Embryonic facial prominence (tissue), 1 donor: Measurements from ENCODE around the gene CPLANE1.
"Not testable (repeated sequence)": the region's sequence is repeated elsewhere in the genome, so short reads cannot be mapped to it uniquely, and the experiment has no call there.

ENCODE experiments used
- DNase-seq: peaks from one replicate; pipeline ENCODE4 v3.0.0-alpha.2; 2016; ENCODE audit errors: extremely low spot score

The CPLANE1 gene

GRCh38 chr5:37121027-37121426 lies 128.1 kb downstream of the CPLANE1 start:
- DNase-seq: no peak

GRCh38 chr5:37120270-37120669 lies 128.9 kb downstream of the CPLANE1 start:
- no peak for DNase-seq

DNA sequence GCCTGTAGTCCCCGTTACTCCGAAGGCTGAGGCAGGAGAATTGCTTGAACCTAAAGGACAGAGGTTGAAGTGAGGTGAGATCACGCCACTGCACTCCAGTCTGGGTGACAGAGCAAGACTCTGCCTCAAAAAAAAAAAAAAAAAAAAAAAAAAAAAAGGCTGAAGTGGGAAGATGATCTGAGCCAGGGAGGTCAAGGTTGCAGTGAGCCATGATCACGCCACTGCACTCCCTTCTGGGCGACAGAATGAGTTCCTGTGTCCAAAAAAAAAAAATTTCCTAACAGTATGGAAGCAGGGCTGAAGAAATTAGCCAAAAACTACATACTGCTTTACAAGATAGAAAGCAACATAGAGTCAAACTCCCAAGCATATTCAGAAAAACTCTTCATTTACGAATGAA lies 132.8 kb downstream of the CPLANE1 start:
- no peak for DNase-seq

GRCh38 chr5:37112383-37112991 lies 136.7 kb downstream of the CPLANE1 start:
- DNase-seq: no peak

- no peak for DNase-seq
These were observed 137.5 kb downstream of the CPLANE1 start for GRCh38 chr5:37111426-37112382.

DNA sequence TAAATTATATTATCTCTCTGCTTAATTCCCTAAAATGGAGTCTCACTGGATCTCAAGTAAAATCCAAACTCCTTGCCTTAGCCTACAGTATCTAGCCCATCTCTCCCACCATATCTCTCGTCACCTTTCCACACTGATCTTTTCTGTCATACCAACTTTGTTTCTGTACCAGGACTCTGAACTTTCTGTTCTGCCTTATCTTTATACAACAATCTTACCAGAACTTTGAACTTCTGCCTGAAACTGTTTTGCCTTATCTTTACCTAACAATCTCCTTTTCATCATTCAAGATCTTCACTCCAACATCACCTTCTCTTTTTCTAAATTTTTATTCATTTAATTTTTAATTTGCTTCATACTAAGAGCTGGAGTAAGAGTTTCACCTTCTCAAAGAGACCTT lies 139.0 kb downstream of the CPLANE1 start:
- DNase-seq: no peak

DNA sequence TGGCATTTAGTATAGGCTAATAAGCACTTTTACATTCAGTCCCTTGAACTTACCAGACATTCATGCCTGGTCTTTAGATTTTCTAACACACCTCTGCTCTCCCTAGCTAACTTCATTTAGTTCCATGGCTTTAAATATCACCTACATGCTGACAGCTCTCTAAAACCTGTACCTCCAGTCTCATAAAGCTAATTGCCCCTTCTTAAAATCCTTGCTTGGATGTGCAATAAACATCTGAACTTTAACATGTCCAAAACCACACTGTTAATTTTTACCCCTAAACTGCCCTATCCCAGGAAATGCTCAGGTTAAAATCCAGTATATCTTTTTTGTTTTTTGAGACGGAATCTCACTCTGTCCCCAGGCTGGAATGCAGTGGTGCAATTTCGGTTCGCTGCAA lies 139.8 kb downstream of the CPLANE1 start:
- DNase-seq: no peak

GRCh38 chr5:37103302-37103701 lies 145.9 kb downstream of the CPLANE1 start:
- DNase-seq: no peak

DNA sequence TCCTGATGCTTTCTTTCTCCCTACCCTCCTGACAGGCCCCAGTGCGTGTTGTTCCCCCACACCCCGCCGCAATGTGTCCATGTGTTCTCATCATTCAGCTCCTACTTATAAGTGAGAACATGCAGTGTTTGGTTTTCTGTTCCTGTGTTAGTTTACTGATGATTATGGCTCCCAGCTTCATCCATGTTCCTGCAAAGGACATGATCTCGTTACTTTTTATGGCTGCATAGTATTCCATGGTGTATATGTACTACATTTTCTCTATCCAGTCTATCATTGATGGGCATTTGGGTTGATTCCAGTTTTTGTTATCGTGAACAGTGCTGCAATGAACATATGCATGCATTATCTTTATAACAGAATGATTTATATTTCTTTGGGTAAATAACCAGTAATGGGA lies 149.9 kb downstream of the CPLANE1 start:
- not testable (repeated sequence) for DNase-seq

DNA sequence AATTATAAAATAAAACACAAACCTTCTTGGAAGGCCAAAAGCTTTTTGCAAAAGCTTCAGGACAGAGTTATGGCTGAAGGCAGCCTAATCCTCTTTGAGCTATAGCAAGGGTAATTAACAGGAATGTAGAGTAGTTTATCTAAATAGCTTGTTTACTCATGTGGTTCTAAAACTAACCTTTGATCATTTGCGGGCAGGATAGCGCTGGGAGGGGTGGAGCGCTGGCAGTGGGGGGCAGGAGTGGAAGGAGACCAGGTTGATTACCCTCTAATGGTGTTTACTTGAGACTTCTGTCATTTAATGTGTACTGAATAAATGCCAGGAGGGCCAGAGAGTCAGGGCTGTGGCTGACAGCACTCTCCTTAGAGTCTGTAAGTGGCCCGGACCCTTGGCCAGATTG lies 155.4 kb downstream of the CPLANE1 start:
- DNase-seq: not testable (repeated sequence)

DNA sequence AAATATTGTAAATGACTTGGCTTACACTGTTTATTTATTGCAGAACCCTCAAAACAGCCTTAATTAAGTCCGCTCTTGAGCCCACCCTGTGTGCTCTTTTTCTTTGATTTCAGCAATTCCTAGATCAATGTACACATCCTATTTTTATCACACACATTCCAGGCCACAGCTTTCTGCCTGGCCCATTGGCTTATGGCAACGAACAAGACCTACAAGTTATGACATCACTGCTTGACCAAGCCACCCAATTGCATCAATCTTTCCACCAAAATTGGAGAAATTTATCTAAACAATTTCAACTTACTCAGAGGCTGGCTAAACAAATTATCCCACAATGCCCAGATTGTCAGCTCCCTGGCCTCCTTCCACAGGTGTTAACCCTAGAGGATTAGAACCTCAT lies 158.4 kb downstream of the CPLANE1 start:
- DNase-seq: no peak

GRCh38 chr5:37090123-37090726 lies 159.0 kb downstream of the CPLANE1 start:
- DNase-seq: no peak

DNA sequence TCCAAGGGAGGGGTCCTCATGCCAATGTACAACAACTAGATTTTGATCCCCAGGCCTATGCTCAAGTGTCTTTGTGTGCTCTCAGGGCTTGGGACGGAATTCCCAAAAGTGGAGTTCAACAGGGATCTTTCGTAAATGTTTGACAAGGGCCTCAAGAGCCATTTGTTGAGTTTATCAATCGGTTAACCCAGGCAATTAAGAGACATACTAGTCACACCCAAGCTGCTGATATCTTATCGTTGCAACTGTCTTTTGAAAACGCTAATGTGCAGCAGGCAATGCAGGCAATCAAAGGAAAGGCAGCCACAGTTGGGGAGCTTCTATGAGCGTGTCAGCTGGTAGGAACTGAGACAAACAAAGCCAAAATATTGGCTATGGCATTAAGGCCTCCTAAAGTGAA lies 161.2 kb downstream of the CPLANE1 start:
- no peak for DNase-seq

DNA sequence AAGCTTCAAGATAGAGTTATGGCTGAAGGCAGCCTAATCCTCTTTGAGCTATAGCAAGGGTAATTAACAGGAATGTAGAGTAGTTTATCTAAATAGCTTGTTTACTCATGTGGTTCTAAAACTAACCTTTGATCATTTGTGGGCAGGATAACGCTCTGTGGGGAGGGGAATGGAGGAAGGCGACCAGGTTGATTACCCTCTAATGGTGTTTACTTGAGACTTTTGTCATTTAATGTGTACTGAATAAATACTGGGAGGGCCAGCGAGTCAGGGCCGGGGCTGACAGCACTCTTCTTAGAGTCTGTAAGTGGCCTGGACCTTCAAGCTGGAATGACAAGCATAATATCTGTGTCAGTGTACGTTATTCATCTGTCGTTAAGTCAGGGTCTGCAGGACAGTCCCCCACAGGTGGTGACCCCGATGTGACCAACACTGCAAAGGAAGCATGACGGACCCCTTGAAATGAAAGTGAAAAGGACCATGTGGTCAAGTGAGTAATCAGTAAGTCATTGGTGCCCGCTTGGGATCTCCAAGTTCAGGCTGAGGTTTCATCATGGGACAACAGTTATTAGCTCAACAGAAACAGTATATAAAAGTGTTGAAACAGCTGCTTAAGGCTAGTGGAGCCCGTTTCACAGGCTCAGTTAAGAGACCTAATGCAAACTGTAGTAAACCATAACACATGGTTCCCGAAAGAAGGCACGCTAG lies 162.6 kb downstream of the CPLANE1 start:
- DNase-seq: no peak

GRCh38 chr5:37086026-37086425 lies 163.2 kb downstream of the CPLANE1 start:
- DNase-seq: not testable (repeated sequence)

GRCh38 chr5:37082977-37083376 lies 166.2 kb downstream of the CPLANE1 start:
- DNase-seq: not testable (repeated sequence)

DNA sequence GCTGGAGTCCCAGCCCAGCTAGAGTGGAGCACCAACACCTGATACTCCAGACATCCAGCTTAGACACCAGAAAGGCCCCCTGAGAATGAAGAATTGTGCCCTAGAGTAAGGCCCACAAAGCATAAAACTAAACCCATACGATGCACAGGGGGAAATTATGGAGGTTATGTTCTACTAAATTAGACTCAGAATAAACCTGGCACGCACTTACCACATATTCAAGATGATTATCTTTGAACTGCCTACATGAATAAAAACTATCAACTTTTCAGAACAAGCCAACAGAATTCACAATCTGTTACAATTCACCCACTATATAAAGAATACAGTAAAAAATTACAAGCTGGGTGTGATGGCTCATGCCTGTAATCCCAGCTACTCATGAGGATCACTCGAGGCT lies 168.5 kb downstream of the CPLANE1 start:
- DNase-seq: no peak

- no peak for DNase-seq
These were observed 172.0 kb downstream of the CPLANE1 start for GRCh38 chr5:37077146-37077545.

DNA sequence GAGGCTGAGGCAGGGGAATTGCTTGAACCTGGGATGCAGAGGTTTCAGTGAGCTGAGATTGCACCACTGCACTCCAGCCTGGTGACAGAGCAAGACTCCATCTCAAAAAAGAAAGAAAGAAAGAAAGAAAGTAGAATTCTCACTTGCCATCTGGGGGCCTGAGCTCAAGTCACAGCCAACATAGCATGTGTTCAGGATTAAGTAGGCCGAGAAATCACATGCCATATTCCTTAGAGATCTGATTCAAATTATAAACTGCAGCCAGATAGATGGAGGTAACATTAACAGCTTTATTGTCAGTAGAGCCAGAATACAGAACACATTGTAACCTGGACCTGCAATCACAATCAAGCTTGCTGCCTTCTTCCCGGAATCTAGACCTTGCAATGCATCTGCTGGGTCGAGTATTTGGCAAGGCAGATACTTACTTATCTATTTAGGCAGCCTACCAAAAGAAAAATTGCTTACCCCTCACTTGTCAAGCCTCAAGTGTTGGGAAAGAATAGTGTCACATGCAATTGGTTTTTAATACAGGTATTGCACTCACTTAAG lies 173.7 kb downstream of the CPLANE1 start:
- no peak for DNase-seq

DNA sequence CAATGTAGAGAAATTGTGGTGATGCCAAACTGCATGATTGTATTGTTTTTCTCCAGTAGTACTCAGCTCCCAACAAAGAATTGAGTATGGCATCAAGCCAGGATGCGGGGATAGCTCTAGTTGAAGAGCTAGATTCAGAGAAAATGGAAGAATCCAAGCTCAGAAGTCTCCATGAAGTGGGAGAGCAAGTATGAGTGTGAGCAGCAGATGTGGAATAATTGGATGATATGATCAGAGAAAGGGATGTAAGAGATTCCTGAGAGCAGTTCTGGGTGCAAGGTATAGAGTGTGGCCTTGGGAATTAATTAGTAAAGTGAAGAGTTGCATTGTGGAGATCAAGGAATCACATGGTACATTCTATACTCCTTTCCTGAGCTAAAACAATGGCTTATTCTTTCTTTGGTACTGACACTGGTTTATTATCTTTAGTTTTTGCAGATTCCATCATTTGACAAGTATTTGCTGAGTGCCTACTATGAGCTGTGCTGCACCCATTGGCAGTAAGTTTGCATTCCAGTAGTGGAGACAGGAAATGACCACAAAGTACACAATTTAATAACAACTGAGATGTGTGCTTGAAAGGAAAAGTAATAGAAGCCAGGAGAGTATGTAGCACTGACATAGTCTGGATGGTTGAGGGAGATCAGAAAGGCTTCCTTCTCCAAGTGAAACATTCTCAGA lies 177.1 kb downstream of the CPLANE1 start:
- no peak for DNase-seq

GRCh38 chr5:37071487-37071886 lies 177.7 kb downstream of the CPLANE1 start:
- peak; percentile 29 for DNase-seq
